NCI-H2227 (cell line): ENCODE measurements around the gene CBX7.

Experiments
- DNase-seq: peaks from one replicate; lab custom pipeline; 2025; ENCODE audit not compliant: unreplicated experiment; lab: John Stamatoyannopoulos, UW

The CBX7 gene

GRCh38 chr22:39128508-39128907 is 24.0 kb downstream of the CBX7 start:
- no peak for DNase-seq

GRCh38 chr22:39125622-39126021 is 26.9 kb downstream of the CBX7 start:
- no peak for DNase-seq

GRCh38 chr22:39123751-39124581 is 28.5 kb downstream of the CBX7 start:
- DNase-seq: no peak

- no peak for DNase-seq
These were observed 29.6 kb downstream of the CBX7 start for GRCh38 chr22:39122772-39123470.

- DNase-seq: no peak
These were observed 31.5 kb downstream of the CBX7 start for GRCh38 chr22:39120983-39121382.

- no peak for DNase-seq
These were observed 34.8 kb downstream of the CBX7 start for GRCh38 chr22:39117585-39118191.

- DNase-seq: no peak
These were observed 36.4 kb downstream of the CBX7 start for GRCh38 chr22:39115977-39116621.

- no peak for DNase-seq
These were observed 36.9 kb downstream of the CBX7 start for GRCh38 chr22:39115570-39115969.

- DNase-seq: no peak
These were observed 38.4 kb downstream of the CBX7 start for GRCh38 chr22:39114112-39114511.

GRCh38 chr22:39110631-39111561 is 41.6 kb downstream of the CBX7 start:
- DNase-seq: no peak

GRCh38 chr22:39109361-39109760 is 43.1 kb downstream of the CBX7 start:
- DNase-seq: no peak

GRCh38 chr22:39108487-39108886 is 44.0 kb downstream of the CBX7 start:
- DNase-seq: no peak

GRCh38 chr22:39106326-39106725 is 46.2 kb downstream of the CBX7 start:
- no peak for DNase-seq

GRCh38 chr22:39103431-39103830 is 49.0 kb downstream of the CBX7 start:
- DNase-seq: no peak

- DNase-seq: no peak
These were observed 51.3 kb downstream of the CBX7 start for GRCh38 chr22:39101226-39101625.

GRCh38 chr22:39098576-39098975 is 53.9 kb downstream of the CBX7 start:
- no peak for DNase-seq

- DNase-seq: no peak
These were observed 54.5 kb downstream of the CBX7 start for GRCh38 chr22:39098026-39098425.

GRCh38 chr22:39097098-39098020 is 55.1 kb downstream of the CBX7 start, which contains the start of gene APOBEC3H:
APOBEC3H (plus strand) TSS chr22:39097244; CDS start chr22:39100279, 3,035 bp downstream.
- no peak for DNase-seq

- no peak for DNase-seq
These were observed 56.5 kb downstream of the CBX7 start for GRCh38 chr22:39095971-39096370.
